HepG2 (cell line): ENCODE measurements around the gene GABBR2. TPM values are rescaled to one million over a fixed set of nuclear protein-coding genes. Genes with fewer than 3 reads are reported as not detected.

Source experiments
- ATAC-seq: fragments of 200-7000 bp; cut with Tn5 transposase; 3 replicates; pipeline ENCODE4 v1.9.1; 2020; ENCODE audit warnings: mild to moderate bottlenecking, moderate library complexity
- BruUV-seq: library from RNA; stranded (reverse); fragments of 400-500 nt; replicated peaks from 2 replicates; lab custom pipeline; 2021; lab: Mats Ljungman, UMichigan
- CTCF ChIA-PET: fragments of 300-600 bp; formaldehyde crosslinking; extraction: SDS; loops from one replicate; lab custom pipeline; 2021; ENCODE audit warnings: low total read pairs, inconsistent platforms, low intra/inter-chr PET ratio; lab: Yijun Ruan, JAX
- POLR2A ChIA-PET: fragments of 350-600 bp; sonication (Branson Sonifier 250); formaldehyde crosslinking; loops from one replicate; lab custom pipeline; 2020; ENCODE audit warnings: antibody characterized with exemption, inconsistent platforms; lab: Yijun Ruan, JAX
- DNase-seq: peaks from one replicate; pipeline ENCODE4 v3.0.0-alpha.2; 2015; ENCODE audit warnings: low spot score
- FAIRE-seq: peaks from 3 replicates; lab custom pipeline; 2011; peaks lifted over from hg19 to GRCh38; lab: Jason Lieb, UNC
- H2AFZ ChIP-seq: one replicate; pipeline ENCODE4 v1.6.1; 2011; ENCODE audit warnings: low read length, inconsistent platforms
- H3K27ac ChIP-seq: fragments of 300-600 bp; 3 replicates; pipeline ENCODE4 v1.8.0; 2011; ENCODE audit warnings: mixed run types, mild to moderate bottlenecking, mixed read lengths, low read length, inconsistent platforms; ENCODE audit not compliant: insufficient read depth; ENCODE audit errors: extremely low read length
- H3K27me3 ChIP-seq, 2 experiments: fragments of 200-600 bp in 1 of 2; 2 replicates in 1 of 2; 3 replicates in 1 of 2; pipeline versions ENCODE4 v1.6.0 to v1.8.0; 2011; ENCODE audit warnings: low read length in 2 of 2, mild to moderate bottlenecking in 2 of 2, moderate library complexity in 2 of 2, inconsistent platforms in 1 of 2; ENCODE audit not compliant: insufficient read depth in 2 of 2, control insufficient read depth in 1 of 2
- H3K36me3 ChIP-seq, 2 experiments: fragments of 200-600 bp in 1 of 2; replicated peaks in 1 of 2; 2 replicates in 1 of 2; 3 replicates in 1 of 2; pipeline versions ENCODE4 v1.5.1 to v1.8.0; 2011; ENCODE audit warnings: low read length in 2 of 2, inconsistent platforms in 1 of 2; ENCODE audit not compliant: insufficient read depth in 2 of 2, control insufficient read depth in 1 of 2
- H3K4me1 ChIP-seq: 2 replicates; pipeline ENCODE4 v1.5.1; 2012; ENCODE audit warnings: low read length, inconsistent platforms; ENCODE audit not compliant: insufficient read depth
- H3K4me2 ChIP-seq: 2 replicates; pipeline ENCODE4 v1.6.0; 2011; ENCODE audit warnings: low read depth, low read length, inconsistent platforms
- H3K4me3 ChIP-seq, 3 experiments: fragments of 200-600 bp in 1 of 3; sonication (generic), shearing (Covaris generic) in 1 of 3; replicated peaks in 1 of 3; 2 replicates each; pipeline ENCODE4 v1.5.1; 2011 to 2016; ENCODE audit warnings: low read length in 3 of 3, inconsistent platforms in 2 of 3, low read depth in 2 of 3, mild to moderate bottlenecking in 2 of 3, control low read depth in 1 of 3, mixed read lengths in 1 of 3; ENCODE audit not compliant: insufficient read depth in 1 of 3
- H3K79me2 ChIP-seq: one replicate; pipeline ENCODE4 v1.6.1; 2011; ENCODE audit warnings: low read length, inconsistent platforms; ENCODE audit not compliant: insufficient read depth
- H3K9ac ChIP-seq: 2 replicates; pipeline ENCODE4 v1.6.0; 2011; ENCODE audit warnings: mild to moderate bottlenecking, low read depth, low read length, inconsistent platforms; ENCODE audit not compliant: insufficient read depth
- H3K9me3 ChIP-seq: 2 replicates; pipeline ENCODE4 v1.5.1; 2012; ENCODE audit warnings: mild to moderate bottlenecking, low read length
- H4K20me1 ChIP-seq: 2 replicates; pipeline ENCODE4 v1.6.0; 2011; ENCODE audit warnings: inconsistent platforms, mild to moderate bottlenecking, low read length, moderate library complexity; ENCODE audit not compliant: insufficient read depth
- CTCF ChIP-seq: sonication (generic); formaldehyde crosslinking; IDR thresholded peaks from 2 replicates; pipeline ENCODE4 v1.5.0; 2020; ENCODE audit warnings: mild to moderate bottlenecking, missing genetic modification reagents, moderate library complexity
- EZH2 ChIP-seq: conservative IDR thresholded peaks from 2 replicates; pipeline ENCODE4 v1.6.1; 2012; ENCODE audit warnings: mild to moderate bottlenecking, low read depth, low read length, moderate library complexity
- HMGA1 ChIP-seq: sonication (generic); formaldehyde crosslinking; conservative IDR thresholded peaks from 2 replicates; pipeline ENCODE4 v1.4.0; 2020; ENCODE audit warnings: missing genetic modification reagents
- RAD21 ChIP-seq: fragments of 450-650 bp; formaldehyde crosslinking; IDR thresholded peaks from 2 replicates; pipeline ENCODE4 v1.5.0; 2020; ENCODE audit warnings: mild to moderate bottlenecking
- TARDBP ChIP-seq: sonication (generic); formaldehyde crosslinking; IDR thresholded peaks from 2 replicates; pipeline ENCODE4 v1.8.0; 2022; ENCODE audit warnings: mild to moderate bottlenecking, missing genetic modification reagents
- TFDP2 ChIP-seq: sonication (generic); formaldehyde crosslinking; IDR thresholded peaks from 2 replicates; pipeline ENCODE4 v1.4.0; 2020; ENCODE audit warnings: missing genetic modification reagents
- UBTF ChIP-seq: sonication (generic); formaldehyde crosslinking; IDR thresholded peaks from 2 replicates; pipeline ENCODE4 v1.4.0; 2020; ENCODE audit warnings: mild to moderate bottlenecking, missing genetic modification reagents
- YEATS4 ChIP-seq: sonication (generic); formaldehyde crosslinking; IDR thresholded peaks from 2 replicates; pipeline ENCODE4 v1.4.0; 2020; ENCODE audit warnings: missing genetic modification reagents, borderline replicate concordance
- ZFY ChIP-seq: sonication (generic); formaldehyde crosslinking; IDR thresholded peaks from 2 replicates; pipeline ENCODE4 v1.4.0; 2020; ENCODE audit warnings: missing genetic modification reagents
- ZNF530 ChIP-seq: sonication (generic); formaldehyde crosslinking; IDR thresholded peaks from 2 replicates; pipeline ENCODE4 v1.5.0; 2020; ENCODE audit warnings: low read depth, mild to moderate bottlenecking, missing genetic modification reagents
- ZNF687 ChIP-seq: sonication (generic); formaldehyde crosslinking; IDR thresholded peaks from 2 replicates; pipeline ENCODE4 v1.5.1; 2020; ENCODE audit warnings: mild to moderate bottlenecking, missing genetic modification reagents, moderate library complexity
- ZNF883 ChIP-seq: sonication (generic); formaldehyde crosslinking; IDR thresholded peaks from 2 replicates; pipeline ENCODE4 v1.5.1; 2020; ENCODE audit warnings: mild to moderate bottlenecking, missing genetic modification reagents; ENCODE audit errors: not compliant biosample characterization
- WGBS: methylation state at CpG from one replicate; pipeline ENCODE4 v1.1.6; 2017; ENCODE audit warnings: low lambda C conversion rate; 5-methylcytosine and 5-hydroxymethylcytosine counted together
- in situ Hi-C: cut with HindIII; loops from 2 replicates; pipeline ENCODE4 v1.10.0; 2017; ENCODE audit warnings: low pct_unique_long_range_greater_than_20kb; ENCODE audit not compliant: extremely low pct_ligation_motif_present
- intact Hi-C: fragments of 100-400 bp; cut with micrococcal nuclease; formaldehyde crosslinking; loops from one replicate; pipeline ENCODE4 v1.10.0; 2022; ENCODE audit not compliant: unreplicated experiment
- polyA plus RNA-seq, 8 experiments: library from polyadenylated mRNA; depleted of rRNA in 3 of 8; stranded (reverse) in 7 of 8; unstranded in 1 of 8; fragments of >200 nt; fragmentation: Illumina TruSeq in 4 of 8; extraction: Trizol in 4 of 8; gene quantifications; 2 replicates each; pipeline versions ENCODE4 v1.2.1 to v1.2.3, GENCODE V29; 2011 to 2016; ENCODE audit warnings: low read depth in 4 of 8, missing spikeins in 1 of 8, mixed read lengths in 1 of 8; ENCODE audit not compliant: insufficient read depth in 1 of 8
- total RNA-seq, 5 experiments: library from RNA; depleted of rRNA; stranded (reverse); fragments of >200 nt; fragmentation: Illumina TruSeq; extraction: Trizol; gene quantifications; 2 replicates each; pipeline ENCODE4 v1.2.3, GENCODE V29; 2016; ENCODE audit warnings: low read depth in 1 of 5

GABBR2 gene
- total and polyA plus RNA-seq, 2 of the 13 experiments (the other 11 are each of a cell fraction or from before 2014, with no cell fraction given) = 0.02 TPM; not detected in 1

GRCh38 chr9:98707166-98708102 lies 1.3 kb downstream of the GABBR2 start:
- Histone ChIP-seq H3K4me3 (no peak overlapping the region), H3K27ac (no peak overlapping the region), H3K4me2 (peak overlapping the region; percentile 51; the same call in 1 of the 2 replicates), H2AFZ (no peak overlapping the region), H3K36me3 (no peaks in the 10 kb centered on the region), H3K4me1 (peaks cover 8% of the 10 kb centered on the region), H3K9ac (no peak overlapping the region), H3K79me2 (no peaks in the 10 kb centered on the region), H3K9me3 (no peaks in the 10 kb centered on the region), H3K27me3 (peaks cover 2 to 39% of the 10 kb centered on the region in 2 experiments; a peak in 4 of 5 replicates), H4K20me1 (no peaks in the 10 kb centered on the region; the same call in 1 of the 2 replicates)
- 34% methylated on average over 12 of the region's 79 CpGs for WGBS
- in situ Hi-C loops = loop anchor here (10.0 kb wide), 1 partner anchor 393 kb away; no protein-coding TSS in a partner anchor
- DNase-seq (peak; percentile 17), ATAC-seq (peak; percentile 93), FAIRE-seq (no peak)
- ChIA-PET CTCF (no interaction called here), POLR2A (no interaction called here)
- BruUV-seq = no TSS peak
- intact Hi-C loops = loop anchor here (1.0 to 2.0 kb wide), 2 partner anchors 59 to 392 kb away; no protein-coding TSS in a partner anchor
- TF ChIP-seq ZNF883 (no peak), TFDP2 (0 out of 2 replicates have a peak, but pooled peaks have one; percentile 21), ZNF530 (CRISPR knock-in tag) (no peak), HMGA1 (no peak), CTCF (CRISPR knock-in tag) (peak; percentile 79), RAD21 (CRISPR knock-in tag) (peak; percentile 68), YEATS4 (CRISPR knock-in tag) (no peak), TARDBP (CRISPR knock-in tag) (no peak), ZFY (CRISPR knock-in tag) (peak; percentile 35; the same call in 1 of the 2 replicates), UBTF (CRISPR knock-in tag) (peak; percentile 68), EZH2 (0 out of 2 replicates have a peak, but pooled peaks have one; percentile 44), ZNF687 (peak; percentile 35)
